ENCODE data around the gene MREG.
A peak's percentile ranks its signal among the peaks of the same experiment; 100 is the strongest.
"Not testable (repeated sequence)": the region's sequence is repeated elsewhere in the genome, so short reads cannot be mapped to it uniquely, and the experiment has no call there.

The MREG gene

GRCh38 chr2:215988556-215989207 lies 24.7 kb downstream of the MREG start:
- DNase-seq, result not testable (repeated sequence)

DNA sequence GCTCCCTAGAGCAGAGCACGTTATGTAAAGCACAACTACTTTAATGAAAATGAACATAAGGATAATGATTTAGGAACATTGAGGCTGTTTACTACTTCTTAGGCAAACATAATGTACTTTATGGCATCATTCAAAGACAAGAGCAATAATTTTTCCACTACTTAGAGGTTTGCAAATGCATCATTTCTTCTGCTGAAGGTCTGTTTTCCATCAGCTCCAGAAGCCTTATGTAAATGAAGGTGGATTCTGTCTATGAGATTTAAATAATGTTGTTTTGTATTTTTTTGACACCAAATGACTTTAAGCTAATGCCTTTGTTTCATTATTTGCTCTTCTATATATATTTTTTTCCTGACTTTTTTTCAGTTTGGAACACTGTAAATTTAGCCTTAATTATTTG lies 28.1 kb downstream of the MREG start:
- no peak for DNase-seq

DNA sequence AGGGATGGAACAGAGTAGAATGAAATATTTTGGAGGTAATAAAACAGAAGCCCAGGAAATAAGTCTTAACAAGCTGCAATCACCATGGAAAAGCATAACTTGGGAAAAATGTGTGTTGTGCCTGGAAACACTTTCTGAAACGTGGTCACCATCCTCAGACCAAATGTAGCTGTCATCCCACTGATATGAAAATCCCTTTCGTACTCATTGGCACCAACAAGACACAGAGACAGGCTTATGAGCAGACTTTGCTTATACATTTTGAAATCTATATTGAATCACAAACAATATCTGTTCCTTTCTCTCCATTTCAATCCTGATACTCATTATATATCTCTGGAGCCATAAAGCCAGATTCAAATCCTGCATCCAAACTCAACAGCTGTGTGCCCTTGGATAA lies 28.7 kb downstream of the MREG start:
- no peak for DNase-seq

DNA sequence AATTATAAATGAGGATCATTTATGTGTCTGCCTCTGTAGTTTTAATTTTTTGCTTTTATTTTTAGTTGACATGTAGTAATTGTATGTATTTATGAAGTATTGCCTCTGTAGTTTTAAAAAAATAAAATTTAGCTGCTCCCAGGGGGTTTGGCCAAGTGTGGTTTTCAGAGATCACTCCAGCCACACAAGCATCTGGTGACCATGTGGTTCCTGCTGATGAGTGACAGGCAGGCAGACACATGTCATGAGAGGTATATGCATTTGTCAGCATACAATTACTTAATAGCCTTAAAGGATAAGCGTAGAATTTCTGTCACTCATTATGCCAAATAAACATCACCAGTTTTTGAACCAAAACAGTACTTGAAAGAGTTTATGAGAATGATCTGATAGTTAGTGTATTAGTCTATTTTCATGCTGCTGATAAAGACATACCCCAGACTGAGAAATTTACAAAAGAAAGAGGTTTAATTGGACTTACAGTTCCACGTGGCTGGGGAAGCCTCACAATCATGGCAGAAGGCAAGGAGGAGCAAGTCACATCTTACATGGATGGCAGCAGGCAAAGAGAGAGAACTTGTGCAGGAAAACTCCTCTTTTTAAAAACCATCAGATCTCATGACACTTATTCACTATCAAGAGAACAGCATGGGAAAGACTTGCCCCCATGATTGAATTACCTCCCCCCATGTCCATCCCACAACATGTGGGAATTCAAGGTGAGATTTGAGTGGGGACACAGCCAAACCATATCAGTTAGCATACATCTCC lies 29.6 kb downstream of the MREG start:
- DNase-seq, result peak in 1 of 2 donors; percentile 38

GRCh38 chr2:215982465-215982875 lies 30.9 kb downstream of the MREG start:
- no peak for DNase-seq

GRCh38 chr2:215981115-215981514 lies 32.2 kb downstream of the MREG start:
- DNase-seq, result peak; percentile 36 to 43

DNA sequence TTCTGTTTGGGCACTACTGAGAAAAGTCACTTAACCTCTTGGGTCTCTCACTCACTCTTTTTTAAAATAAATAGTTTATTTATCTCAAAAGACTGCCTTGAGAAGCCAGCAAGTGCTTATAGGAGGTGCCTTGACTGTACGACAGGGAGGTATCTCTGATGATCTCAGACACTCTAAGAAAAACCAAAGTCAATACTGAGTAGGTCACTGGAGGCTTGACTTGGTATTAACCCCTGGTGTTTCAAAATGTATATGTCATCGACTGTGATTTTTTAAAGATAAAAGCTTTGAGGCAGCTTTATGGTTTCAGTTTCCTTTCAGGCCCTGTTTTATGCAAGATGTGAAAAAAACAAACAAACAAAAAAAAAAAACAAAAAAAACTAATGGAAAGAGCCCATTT lies 33.7 kb downstream of the MREG start:
- no peak for DNase-seq

DNA sequence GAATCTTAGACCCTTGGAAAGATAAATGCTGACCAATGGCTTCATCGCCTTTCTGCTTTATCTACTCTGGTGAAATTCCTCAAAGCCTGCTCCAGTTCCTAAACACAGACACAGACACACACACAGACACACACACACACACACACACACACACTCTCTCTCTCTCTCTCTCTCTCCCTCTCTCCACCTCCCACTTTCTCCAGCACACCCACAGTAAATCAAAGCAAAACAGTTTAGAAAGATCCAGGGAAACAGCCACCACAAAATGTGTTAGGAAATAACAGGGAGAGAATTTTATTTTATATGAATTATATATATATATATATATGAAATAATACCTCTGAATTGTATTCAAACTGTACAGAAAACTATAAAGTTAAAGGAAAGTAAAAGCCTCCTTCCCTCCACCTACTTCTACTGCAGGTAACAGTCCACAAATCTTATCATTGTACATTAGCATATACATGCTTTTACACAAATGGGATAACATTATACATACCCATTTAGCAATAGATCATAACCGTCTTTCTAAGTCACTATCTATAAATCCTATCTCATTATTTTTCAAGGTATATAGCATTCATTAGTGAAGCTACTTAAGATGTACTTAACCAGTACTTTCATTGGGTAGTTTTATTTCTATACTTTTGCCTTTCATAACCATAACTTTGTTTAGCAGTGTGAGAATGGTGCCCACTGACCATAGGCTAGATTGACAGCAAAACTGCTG lies 38.5 kb downstream of the MREG start:
- no peak for DNase-seq

DNA sequence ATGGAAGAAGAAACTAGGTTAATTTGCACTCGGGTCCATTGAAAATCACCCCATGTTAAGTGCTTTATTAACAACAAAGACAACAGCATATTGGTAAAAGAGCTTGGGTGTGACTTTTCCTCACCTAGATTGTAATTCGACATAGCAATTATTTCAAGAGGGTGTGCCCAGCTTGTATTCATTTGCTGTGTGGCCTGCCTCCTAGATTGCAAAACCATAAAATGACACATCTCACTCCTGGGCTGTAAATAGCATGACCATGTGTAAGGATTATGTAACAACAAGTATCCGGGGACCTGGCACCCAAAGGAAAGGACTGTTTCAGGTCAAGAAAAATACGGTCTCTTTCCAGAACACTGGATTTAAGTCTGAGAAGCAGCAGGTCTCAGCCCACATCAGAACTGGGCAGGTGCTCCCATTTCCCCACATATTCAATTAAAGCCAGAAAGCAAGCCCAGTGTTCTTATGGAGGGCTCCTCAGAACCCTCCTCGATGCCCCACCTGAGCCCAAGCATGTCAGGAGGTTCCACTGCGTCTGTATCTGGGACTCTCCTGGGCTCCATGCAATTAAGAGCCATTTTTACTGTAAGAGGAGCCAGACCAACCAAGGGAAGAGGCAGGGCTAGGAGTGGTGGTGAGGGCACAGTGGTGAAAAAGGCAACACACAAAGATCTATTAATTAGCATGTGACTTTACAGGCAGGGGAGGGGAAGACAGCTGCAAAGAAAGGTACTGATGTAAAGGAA lies 39.2 kb downstream of the MREG start:
- DNase-seq, result peak; percentile 79 to 81

- no peak for DNase-seq
Observed at GRCh38 chr2:215973145-215973792, 40.1 kb downstream of the MREG start.

DNA sequence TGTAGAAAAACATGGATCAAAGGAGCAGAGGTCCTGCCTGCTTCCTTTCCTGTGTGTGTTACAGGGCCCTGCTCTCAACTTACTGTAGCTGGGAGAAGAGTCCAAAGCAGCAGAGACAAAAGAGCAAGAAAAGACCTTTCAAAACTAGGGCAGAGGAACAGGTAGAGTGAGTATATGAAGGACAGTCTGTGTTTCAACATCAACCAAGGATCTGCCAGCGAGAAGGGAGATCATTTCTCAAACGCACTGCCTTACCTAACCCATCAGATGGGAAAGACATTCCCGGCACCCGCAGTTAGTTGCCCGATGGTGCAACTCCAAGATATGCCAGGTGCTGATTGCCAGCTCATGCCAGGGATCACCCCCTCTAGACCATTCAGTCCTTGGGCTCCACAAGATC lies 41.7 kb downstream of the MREG start:
- no peak for DNase-seq

DNA sequence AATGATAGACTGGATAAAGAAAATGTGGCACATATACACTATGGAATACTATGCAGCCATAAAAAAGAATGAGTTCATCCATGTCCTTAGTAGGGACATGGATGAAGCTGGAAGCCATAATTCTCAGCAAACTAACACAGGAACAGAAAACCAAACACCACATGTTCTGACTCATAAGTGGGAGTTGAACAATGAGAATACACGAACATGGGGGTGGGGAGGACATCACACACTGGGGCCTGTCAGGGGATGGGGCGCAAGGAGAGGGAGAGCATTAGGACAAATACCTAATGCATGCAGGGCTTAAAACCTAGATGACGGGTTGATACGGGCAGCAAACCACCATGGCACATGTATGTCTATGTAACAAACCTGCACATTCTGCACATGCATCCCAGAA lies 42.5 kb downstream of the MREG start:
- DNase-seq, result peak in 1 of 2 donors; percentile 31

GRCh38 chr2:215970425-215970824 lies 42.9 kb downstream of the MREG start:
- peak in 1 of 2 donors; percentile 40 for DNase-seq

GRCh38 chr2:215969131-215969841 lies 44.1 kb downstream of the MREG start:
- no peak for DNase-seq

DNA sequence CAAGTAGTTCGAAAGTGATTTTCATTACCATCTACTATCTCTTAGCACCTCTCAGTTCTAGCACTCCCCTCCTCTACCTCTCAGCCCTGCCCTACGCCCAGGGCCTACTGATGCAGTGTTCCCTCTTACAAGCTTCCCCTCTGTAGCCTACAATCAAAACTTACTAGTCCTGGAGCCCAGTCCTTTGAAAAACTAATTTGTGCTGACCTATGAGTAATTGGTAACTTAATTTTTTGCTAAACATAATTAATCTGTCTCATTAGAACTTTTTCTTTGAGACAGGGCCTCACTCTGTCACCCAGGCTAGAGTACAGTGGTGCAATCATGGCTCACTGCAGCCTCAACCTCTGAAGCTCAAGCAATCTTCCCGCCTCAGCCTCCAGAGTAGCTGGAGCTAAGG lies 44.9 kb downstream of the MREG start:
- DNase-seq, result no peak

GRCh38 chr2:215967590-215968378 lies 45.6 kb downstream of the MREG start:
- DNase-seq, result peak in 1 of 2 donors; percentile 19

DNA sequence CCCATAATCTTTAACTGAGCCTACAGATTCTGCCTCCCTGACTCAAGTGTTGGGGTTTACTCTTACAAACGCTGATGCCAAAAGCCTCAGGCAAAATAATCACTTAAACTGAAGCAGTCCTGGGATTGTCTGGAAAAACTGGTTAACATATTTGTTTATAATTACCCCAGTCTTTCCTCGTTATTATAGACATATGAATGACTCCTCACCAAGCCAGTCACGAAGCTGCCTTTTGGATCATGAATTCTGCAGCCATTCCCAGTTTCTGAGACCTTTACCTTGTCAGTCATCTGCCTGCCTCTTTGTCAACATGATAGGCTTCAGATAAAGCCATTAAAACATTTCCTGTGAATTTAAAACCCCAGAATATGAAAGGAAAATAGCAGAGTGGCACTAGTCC lies 46.4 kb downstream of the MREG start:
- DNase-seq, result no peak

- no peak for DNase-seq
Observed at GRCh38 chr2:215966274-215966673, 47.1 kb downstream of the MREG start.

GRCh38 chr2:215965532-215966165 lies 47.7 kb downstream of the MREG start:
- DNase-seq, result no peak

DNA sequence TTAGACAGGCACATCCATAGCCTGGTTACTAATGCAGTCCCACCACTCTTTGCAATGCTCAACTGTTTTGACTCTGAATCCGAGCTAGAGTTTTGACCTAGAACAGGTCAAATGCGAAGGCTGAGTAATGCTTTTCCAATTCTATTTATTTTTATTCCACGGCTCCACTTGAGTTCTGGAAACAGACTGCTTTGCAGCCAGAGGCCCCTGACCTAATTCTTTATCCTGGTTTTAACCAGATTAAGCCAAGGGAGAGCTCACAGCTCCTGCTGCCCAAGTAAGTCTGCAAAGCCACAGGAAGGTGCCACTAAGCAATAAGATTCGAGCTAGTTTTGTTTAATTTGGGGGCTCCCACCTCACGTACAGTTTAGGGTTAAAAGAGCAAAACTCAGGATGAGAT lies 51.4 kb downstream of the MREG start:
- no peak for DNase-seq

Measured in inflammatory macrophage (primary cell).